ENCODE results near the gene DOK6. TPM values are rescaled to one million over a fixed set of nuclear protein-coding genes. Genes with fewer than 3 reads are reported as not detected.

DOK6 gene
- total RNA-seq, 1 experiment from 2014 or later = 4.1 TPM

- H3K36me3 Mint-ChIP-seq = peaks cover 6% of the 10 kb centered on the region; the same call in 1 of the 2 replicates
- DNase-seq (ENCODE audit: low spot score) (no peak), ATAC-seq (no peak)
- no peak for TF ChIP-seq ARID4B (CRISPR knock-in tag; IDR thresholded peaks at IDR 0.05; ENCODE audit: borderline replicate concordance)
- TF ChIP-seq OVOL2 (CRISPR knock-in tag; IDR thresholded peaks at IDR 0.05; ENCODE audit: borderline replicate concordance) = no peak
- TF ChIP-seq ZNF317 (CRISPR knock-in tag; IDR thresholded peaks at IDR 0.05; ENCODE audit: borderline replicate concordance, low read depth) = no peak
- TF ChIP-seq HMGXB4 (CRISPR knock-in tag; IDR thresholded peaks at IDR 0.05) = no peak
- TF ChIP-seq NFATC4 (CRISPR knock-in tag; IDR thresholded peaks at IDR 0.05) = no peak
- no peak for TF ChIP-seq IRF1 (CRISPR knock-in tag; IDR thresholded peaks at IDR 0.05)
- TF ChIP-seq JUN (CRISPR knock-in tag; IDR thresholded peaks at IDR 0.05) = no peak
- no peak for TF ChIP-seq PREB (CRISPR knock-in tag; IDR thresholded peaks at IDR 0.05; ENCODE audit: borderline replicate concordance)
- TF ChIP-seq STAT6 (CRISPR knock-in tag; conservative IDR thresholded peaks at IDR 0.05; ENCODE audit: low read depth) = no peak
- TF ChIP-seq ZNF263 (CRISPR knock-in tag; IDR thresholded peaks at IDR 0.05; ENCODE audit: low read depth) = no peak
- no peak for TF ChIP-seq ELF4 (CRISPR knock-in tag; IDR thresholded peaks at IDR 0.05; ENCODE audit: low read depth)
- no peak for TF ChIP-seq NR1H2 (CRISPR knock-in tag; IDR thresholded peaks at IDR 0.05)
- no peak for TF ChIP-seq NFYB (CRISPR knock-in tag; conservative IDR thresholded peaks at IDR 0.05; ENCODE audit: low read depth)
- no peak for TF ChIP-seq KAT7 (CRISPR knock-in tag; IDR thresholded peaks at IDR 0.05; ENCODE audit: borderline replicate concordance)
- no peak for TF ChIP-seq ZNF232 (CRISPR knock-in tag; IDR thresholded peaks at IDR 0.05)
- TF ChIP-seq CREM (CRISPR knock-in tag; IDR thresholded peaks at IDR 0.05) = no peak
- ChIA-PET CTCF (no interaction called here), POLR2A (no interaction called here)
- no peak overlapping the region for H3K27ac Mint-ChIP-seq
- H3K9me3 Mint-ChIP-seq = peaks cover 19% of the 10 kb centered on the region
- no peaks in the 10 kb centered on the region for H3K27me3 Mint-ChIP-seq (ENCODE audit: low read depth)
- peaks cover 25% of the 10 kb centered on the region for H3K4me1 Mint-ChIP-seq
- no peak overlapping the region for H3K4me3 Mint-ChIP-seq
Observed at GRCh38 chr18:69895066-69896047, 494.7 kb downstream of the DOK6 start.

Data from WTC11 (cell line).